Subcutaneous adipose tissue (tissue), 4 donors: ENCODE measurements around the gene KRTAP4-12. TPM values are rescaled to one million over a fixed set of nuclear protein-coding genes. Genes with fewer than 3 reads are reported as not detected.

ENCODE experiments used
- total RNA-seq, 4 donors: library from RNA; depleted of rRNA; stranded (reverse); fragments of >200 nt; gene quantifications; one replicate each; pipeline ENCODE4 v1.1.0, GENCODE V29; 2016
- TF ChIP-seq, protein P1 (sequence below): fragments of 450-650 bp; IDR thresholded peaks from one replicate; pipeline ENCODE4 v1.5.1; 2016; ENCODE audit warnings: low read depth, mild to moderate bottlenecking, control low read depth, antibody characterized with exemption, moderate library complexity

Gene KRTAP4-12
- total RNA-seq, 4 donors from 2014 or later = not detected

DNA sequence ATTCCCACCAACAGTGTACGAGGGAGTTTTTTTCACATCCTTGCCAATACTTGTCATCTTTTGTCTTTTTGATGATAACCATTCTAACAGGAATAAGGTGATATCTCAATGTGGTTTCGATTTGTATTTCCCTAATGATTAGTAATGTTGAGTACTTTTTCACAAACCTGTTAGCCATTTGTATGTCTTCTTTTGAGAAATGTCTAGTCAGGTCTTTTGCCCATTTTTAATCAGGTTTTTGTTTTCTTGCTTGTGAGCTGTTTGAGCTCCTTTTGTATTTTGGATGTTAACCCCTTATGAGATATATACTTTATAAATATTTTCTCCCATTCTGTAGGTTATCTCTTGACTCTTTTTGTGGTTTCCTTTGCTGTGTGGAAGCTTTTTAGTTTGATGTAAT lies 27.5 kb upstream of the KRTAP4-12 start:
- TF ChIP-seq, protein P1, sequence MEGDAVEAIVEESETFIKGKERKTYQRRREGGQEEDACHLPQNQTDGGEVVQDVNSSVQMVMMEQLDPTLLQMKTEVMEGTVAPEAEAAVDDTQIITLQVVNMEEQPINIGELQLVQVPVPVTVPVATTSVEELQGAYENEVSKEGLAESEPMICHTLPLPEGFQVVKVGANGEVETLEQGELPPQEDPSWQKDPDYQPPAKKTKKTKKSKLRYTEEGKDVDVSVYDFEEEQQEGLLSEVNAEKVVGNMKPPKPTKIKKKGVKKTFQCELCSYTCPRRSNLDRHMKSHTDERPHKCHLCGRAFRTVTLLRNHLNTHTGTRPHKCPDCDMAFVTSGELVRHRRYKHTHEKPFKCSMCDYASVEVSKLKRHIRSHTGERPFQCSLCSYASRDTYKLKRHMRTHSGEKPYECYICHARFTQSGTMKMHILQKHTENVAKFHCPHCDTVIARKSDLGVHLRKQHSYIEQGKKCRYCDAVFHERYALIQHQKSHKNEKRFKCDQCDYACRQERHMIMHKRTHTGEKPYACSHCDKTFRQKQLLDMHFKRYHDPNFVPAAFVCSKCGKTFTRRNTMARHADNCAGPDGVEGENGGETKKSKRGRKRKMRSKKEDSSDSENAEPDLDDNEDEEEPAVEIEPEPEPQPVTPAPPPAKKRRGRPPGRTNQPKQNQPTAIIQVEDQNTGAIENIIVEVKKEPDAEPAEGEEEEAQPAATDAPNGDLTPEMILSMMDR = no peak

DNA sequence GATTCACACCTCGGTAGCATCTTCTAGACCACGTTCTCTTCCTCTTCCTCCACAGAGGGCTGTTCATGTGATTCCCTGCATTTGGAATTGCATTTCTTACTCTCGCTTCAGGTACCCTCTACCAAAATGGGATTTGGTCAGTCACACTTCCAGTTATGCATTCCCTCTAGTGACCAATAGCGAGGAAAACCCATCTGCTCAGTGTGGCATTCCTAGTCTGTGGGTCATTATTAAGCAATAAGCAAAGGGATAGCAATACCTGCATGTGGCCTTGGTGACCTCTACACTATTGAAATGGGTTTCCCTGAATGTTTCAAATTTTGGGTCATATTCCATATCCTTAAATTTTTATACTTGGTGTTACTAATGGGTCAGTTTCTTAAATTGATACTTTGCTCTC lies 26.0 kb upstream of the KRTAP4-12 start:
- TF ChIP-seq, protein P1 = no peak

DNA sequence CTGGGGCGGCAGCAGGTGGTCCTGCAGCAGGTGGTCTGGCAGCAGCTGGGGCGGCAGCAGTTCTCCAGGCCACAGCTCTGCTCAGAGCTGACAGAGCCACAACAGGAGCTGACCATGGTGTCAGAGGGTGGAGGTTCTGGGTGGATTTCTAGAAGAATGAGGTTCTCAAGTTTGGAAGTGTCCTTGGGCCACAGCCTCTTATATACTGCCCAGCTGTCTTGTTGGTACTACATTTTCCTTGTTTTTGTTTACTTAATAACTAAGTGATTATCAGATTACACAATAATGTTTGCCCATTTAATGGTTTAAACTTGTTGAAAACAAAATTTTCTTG lies 25.6 kb upstream of the KRTAP4-12 start, which contains the start of gene KRTAP4-5:
Gene KRTAP4-5, minus strand, starts transcription at position 174 of the 334 bp plus-strand sequence. Its CDS starts 58 bp downstream, at position 116.
- TF ChIP-seq, protein P1 = no peak

DNA sequence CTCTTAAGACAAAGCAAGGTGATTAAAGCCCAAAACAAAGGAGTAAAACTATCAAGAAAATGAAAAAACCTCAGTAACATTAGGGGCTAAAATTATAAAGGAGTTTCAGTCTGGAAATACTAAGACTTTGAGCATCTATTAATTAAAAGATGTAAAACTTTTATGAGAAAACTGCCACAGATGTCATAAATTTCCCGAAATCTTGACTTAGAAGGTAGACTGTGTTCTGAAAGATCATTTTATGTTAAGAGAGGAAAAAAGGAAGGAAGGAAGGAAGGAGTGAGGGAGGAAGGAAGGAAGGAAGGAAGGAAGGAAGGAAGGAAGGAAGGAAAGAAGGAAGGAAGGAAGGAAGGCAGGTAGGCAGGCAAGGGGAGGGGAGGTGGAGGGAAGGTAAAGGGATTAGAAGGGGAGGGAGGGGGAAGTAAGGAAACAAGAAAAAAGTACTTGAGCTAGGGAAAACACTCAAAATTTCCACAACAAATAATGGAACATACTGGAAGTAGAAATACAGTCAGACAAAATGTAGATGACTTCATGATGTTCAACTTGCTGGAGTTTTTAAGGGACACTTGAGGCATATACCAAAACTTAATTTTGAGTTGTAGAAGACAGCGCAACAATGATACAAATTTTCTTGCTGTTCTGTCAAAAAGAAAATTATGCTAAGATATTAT lies 23.7 kb upstream of the KRTAP4-12 start:
- TF ChIP-seq, protein P1 = no peak

GRCh38 chr17:41145261-41145660 lies 21.3 kb upstream of the KRTAP4-12 start:
- TF ChIP-seq, protein P1 = no peak

- TF ChIP-seq, protein P1 = no peak
Observed at GRCh38 chr17:41144846-41145245, 20.9 kb upstream of the KRTAP4-12 start.

DNA sequence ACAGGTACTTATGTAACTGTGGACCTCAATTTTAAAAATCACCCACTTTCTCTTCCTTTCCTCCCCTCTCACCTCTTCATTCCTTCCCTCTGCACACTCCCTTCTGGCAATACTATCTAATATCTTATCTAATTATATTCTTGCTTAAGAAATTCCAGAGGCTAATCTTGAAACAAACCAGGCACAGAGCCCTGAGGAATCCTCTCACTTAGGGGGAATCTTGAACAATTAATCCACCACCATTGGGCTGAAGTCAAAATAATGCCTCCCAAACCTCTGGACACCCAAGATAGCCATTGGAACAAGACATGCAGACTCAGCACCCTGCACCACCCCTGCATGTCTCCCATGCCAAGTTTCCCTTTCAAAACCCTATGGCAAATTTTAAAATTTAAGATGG lies 17.4 kb upstream of the KRTAP4-12 start:
- TF ChIP-seq, protein P1 = no peak
